HCT116 (cell line): Measurements from ENCODE around the gene RELA. TPM values are rescaled to one million over a fixed set of nuclear protein-coding genes. Genes with fewer than 3 reads are reported as not detected.
"Not testable (repeated sequence)": the region's sequence is repeated elsewhere in the genome, so short reads cannot be mapped to it uniquely, and the experiment has no call there.

Source experiments
- ATAC-seq: fragments of 200-7000 bp; cut with Tn5 transposase; 2 replicates; pipeline ENCODE4 v1.9.1; 2020; ENCODE audit warnings: mild to moderate bottlenecking, moderate library complexity
- BruUV-seq: library from RNA; stranded (reverse); fragments of 400-500 nt; replicated peaks from 2 replicates; lab custom pipeline; 2021; lab: Mats Ljungman, UMichigan
- CTCF ChIA-PET: fragments of 300-600 bp; sonication (Branson Sonifier 250); formaldehyde crosslinking; loops from one replicate; lab custom pipeline; 2021; ENCODE audit warnings: antibody characterized with exemption; lab: Charles Lee
- POLR2A ChIA-PET: fragments of 300-600, 350-600 bp; sonication (Branson Sonifier 250); formaldehyde crosslinking; loops from one replicate; lab custom pipeline; 2021; ENCODE audit warnings: antibody characterized with exemption; lab: Charles Lee
- RAD21 ChIA-PET, 2 experiments: fragments of 300-600 bp; sonication (Branson Sonifier 250); formaldehyde crosslinking; loops; one replicate each; lab custom pipeline; 2023; ENCODE audit warnings: low total read pairs in 2 of 2; ENCODE audit not compliant: uncharacterized antibody in 2 of 2, unreplicated experiment in 2 of 2, low non-redundant PET in 1 of 2; lab: Charles Lee
- DNase-seq: peaks from one replicate; pipeline ENCODE4 v3.0.0-alpha.2; 2010; ENCODE audit warnings: low read depth, low spot score
- H2AFZ ChIP-seq: fragments of 200-600 bp; shearing (Covaris generic), sonication (generic); 2 replicates; pipeline ENCODE4 v1.6.1; 2017; ENCODE audit warnings: low read depth, mixed run types, mixed read lengths, antibody characterized with exemption, low read length; ENCODE audit not compliant: poor library complexity, severe bottlenecking
- H3K27ac ChIP-seq: 2 replicates; pipeline ENCODE4 v1.5.1; 2012; ENCODE audit warnings: low read depth, low read length
- H3K27me3 ChIP-seq: fragments of 200-600 bp; sonication (generic); 2 replicates; pipeline ENCODE4 v1.6.1; 2016; ENCODE audit warnings: mixed run types, low read length, mixed read lengths; ENCODE audit not compliant: insufficient read depth
- H3K36me3 ChIP-seq, 2 experiments: fragments of 200-500 bp in 1 of 2; fragments of 200-600 bp in 1 of 2; sonication (Bioruptor generic) in 1 of 2; sonication (generic) in 1 of 2; 2 replicates each; pipeline versions ENCODE4 v1.5.1 to v1.6.1; 2014 to 2016; ENCODE audit warnings: low read length in 2 of 2, inconsistent platforms in 1 of 2, mixed read lengths in 1 of 2, mixed run types in 1 of 2; ENCODE audit not compliant: insufficient read depth in 2 of 2, control insufficient read depth in 1 of 2
- H3K4me1 ChIP-seq, 2 experiments: fragments of 200-600 bp in 1 of 2; sonication (generic) in 1 of 2; 2 replicates each; pipeline versions ENCODE4 v1.5.1 to v1.6.1; 2012 to 2017; ENCODE audit warnings: low read length in 2 of 2, inconsistent platforms in 1 of 2, mild to moderate bottlenecking in 1 of 2, mixed read lengths in 1 of 2, mixed run types in 1 of 2, moderate library complexity in 1 of 2; ENCODE audit not compliant: insufficient read depth in 2 of 2, control insufficient read depth in 1 of 2
- H3K4me2 ChIP-seq: fragments of 200-600 bp; sonication (generic); 2 replicates; pipeline ENCODE4 v1.6.1; 2017; ENCODE audit warnings: mixed run types, low read length, mixed read lengths
- H3K4me3 ChIP-seq, 2 experiments: fragments of 200-600 bp in 1 of 2; sonication (generic) in 1 of 2; replicated peaks in 1 of 2; 2 replicates each; pipeline ENCODE4 v1.5.1; 2011 to 2016; ENCODE audit warnings: low read length in 2 of 2, control low read depth in 1 of 2, low read depth in 1 of 2, mild to moderate bottlenecking in 1 of 2, mixed read lengths in 1 of 2, mixed run types in 1 of 2
- H3K79me2 ChIP-seq: fragments of 200-600 bp; sonication (generic); 2 replicates; pipeline ENCODE4 v1.6.1; 2017; ENCODE audit warnings: mild to moderate bottlenecking, mixed run types, low read length, moderate library complexity, mixed read lengths; ENCODE audit not compliant: insufficient read depth
- H3K9ac ChIP-seq: fragments of 200-600 bp; sonication (generic); 2 replicates; pipeline ENCODE4 v1.6.1; 2016; ENCODE audit warnings: low read length, mixed read lengths
- H3K9me2 ChIP-seq: fragments of 200-600 bp; sonication (generic), shearing (Covaris generic); 2 replicates; pipeline ENCODE4 v1.6.1; 2017; ENCODE audit warnings: mixed run types, mild to moderate bottlenecking, moderate library complexity; ENCODE audit not compliant: insufficient read depth
- H3K9me3 ChIP-seq, 2 experiments: fragments of 200-500 bp in 1 of 2; fragments of 200-600 bp in 1 of 2; sonication (Bioruptor generic) in 1 of 2; sonication (generic) in 1 of 2; 2 replicates each; pipeline ENCODE4 v1.6.1; 2014 to 2017; ENCODE audit warnings: low read length in 2 of 2, mixed read lengths in 2 of 2, inconsistent platforms in 1 of 2, low read depth in 1 of 2, mild to moderate bottlenecking in 1 of 2, mixed run types in 1 of 2, moderate library complexity in 1 of 2; ENCODE audit not compliant: control insufficient read depth in 1 of 2, insufficient read depth in 1 of 2
- H4K20me1 ChIP-seq: fragments of 200-600 bp; sonication (generic), shearing (Covaris generic); 2 replicates; pipeline ENCODE4 v1.6.1; 2017; ENCODE audit warnings: mixed run types, mild to moderate bottlenecking, moderate library complexity; ENCODE audit not compliant: insufficient read depth
- SP1 ChIP-seq: IDR thresholded peaks from 2 replicates; pipeline ENCODE4 v1.6.1; 2012; ENCODE audit warnings: low read depth
- intact Hi-C: fragments of 100-400 bp; cut with micrococcal nuclease; formaldehyde crosslinking; loops from 2 replicates; pipeline ENCODE4 v1.10.0; 2022
- total RNA-seq: library from RNA; stranded (reverse); gene quantifications from one replicate; pipeline ENCODE4 v1.2.1, GENCODE V29; 2021; ENCODE audit not compliant: unreplicated experiment
- TF ChIP-seq, protein P1 (sequence below): IDR thresholded peaks from 2 replicates; pipeline ENCODE4 v1.6.1; 2012; ENCODE audit warnings: low read depth
- TF ChIP-seq, protein P2 (sequence below), 3 experiments: fragments of 200-600 bp in 1 of 3; sonication (generic) in 1 of 3; IDR thresholded peaks in 2 of 3; conservative IDR thresholded peaks in 1 of 3; 2 replicates each; pipeline ENCODE4 v1.5.1; 2012 to 2017; ENCODE audit warnings: low read depth in 2 of 3, low read length in 2 of 3, antibody characterized with exemption in 1 of 3, borderline replicate concordance in 1 of 3, control low read depth in 1 of 3, mild to moderate bottlenecking in 1 of 3, mixed read lengths in 1 of 3, mixed run types in 1 of 3, moderate library complexity in 1 of 3; ENCODE audit not compliant: insufficient read depth in 1 of 3

Gene RELA
- total RNA-seq, 1 experiment from 2014 or later: 78.5 TPM

DNA sequence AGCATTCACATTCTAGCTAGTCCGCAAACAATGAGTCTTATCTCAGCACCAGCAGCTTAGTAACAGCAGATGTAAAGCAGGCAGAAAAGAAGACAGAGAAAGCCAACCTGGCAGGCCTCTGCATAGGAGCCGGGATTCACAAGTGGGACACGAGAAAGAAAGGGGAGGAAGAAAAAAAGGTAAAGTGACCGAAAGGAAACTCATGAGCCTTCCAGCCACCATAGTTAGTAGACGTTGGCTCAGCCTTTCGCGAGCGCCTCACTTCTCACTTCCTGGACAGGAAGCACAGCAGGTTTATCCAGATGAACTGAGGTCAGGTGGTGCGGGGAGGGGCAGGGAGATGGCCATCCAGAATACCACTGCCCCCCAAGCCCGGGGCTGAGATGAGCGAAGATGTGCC, 29.7 kb upstream of the RELA start:
- Histone ChIP-seq H3K9me3 (no peaks in the 10 kb centered on the region), H3K9ac (no peak overlapping the region)

DNA sequence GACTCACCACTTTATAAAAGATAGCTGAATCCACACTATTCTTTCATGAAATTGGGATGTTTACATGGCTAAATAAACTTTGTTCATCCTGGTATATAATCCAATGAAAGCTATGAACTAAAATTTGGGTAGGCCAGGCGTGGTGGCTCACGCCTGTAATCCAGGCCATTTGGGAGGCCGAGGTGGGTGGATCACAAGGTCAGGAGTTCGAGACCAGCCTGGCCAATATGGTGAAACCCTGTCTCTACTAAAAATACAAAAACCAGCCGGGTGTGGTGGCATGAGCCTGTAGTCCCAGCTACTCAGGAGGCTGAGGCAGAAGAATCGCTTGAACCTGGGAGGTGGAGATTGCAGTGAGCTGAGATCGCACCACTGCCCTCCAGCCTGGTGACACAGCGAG, 29.1 kb upstream of the RELA start:
- H3K36me3 ChIP-seq, POLR2A ChIA-PET, RAD21 ChIA-PET, CTCF ChIA-PET, H3K4me3 ChIP-seq, H3K4me2 ChIP-seq, H4K20me1 ChIP-seq, H3K27me3 ChIP-seq, DNase-seq, ATAC-seq, H3K9me2 ChIP-seq, H2AFZ ChIP-seq, intact Hi-C loops, H3K79me2 ChIP-seq, H3K9me3 ChIP-seq, BruUV-seq, H3K9ac ChIP-seq, H3K27ac ChIP-seq: not testable (repeated sequence)
- H3K4me1 ChIP-seq: peaks cover 11% of the 10 kb centered on the region in 2 experiments; a peak in 3 of 4 replicates

More for the DNA sequence above, 29.7 kb upstream of the RELA start:
- Histone ChIP-seq H3K27ac (no peak overlapping the region), H3K4me1 (peaks cover 11% of the 10 kb centered on the region in 2 experiments; a peak in 3 of 4 replicates), H3K4me2 (no peak overlapping the region), H2AFZ (no peak overlapping the region), H4K20me1 (no peaks in the 10 kb centered on the region), H3K79me2 (no peaks in the 10 kb centered on the region)
- ATAC-seq (no peak), DNase-seq (no peak)
- BruUV-seq: no TSS peak
- intact Hi-C loops: no loop called here
- RAD21 ChIA-PET: no interaction called here
- CTCF ChIA-PET: no interaction called here
- TF ChIP-seq, protein P1, sequence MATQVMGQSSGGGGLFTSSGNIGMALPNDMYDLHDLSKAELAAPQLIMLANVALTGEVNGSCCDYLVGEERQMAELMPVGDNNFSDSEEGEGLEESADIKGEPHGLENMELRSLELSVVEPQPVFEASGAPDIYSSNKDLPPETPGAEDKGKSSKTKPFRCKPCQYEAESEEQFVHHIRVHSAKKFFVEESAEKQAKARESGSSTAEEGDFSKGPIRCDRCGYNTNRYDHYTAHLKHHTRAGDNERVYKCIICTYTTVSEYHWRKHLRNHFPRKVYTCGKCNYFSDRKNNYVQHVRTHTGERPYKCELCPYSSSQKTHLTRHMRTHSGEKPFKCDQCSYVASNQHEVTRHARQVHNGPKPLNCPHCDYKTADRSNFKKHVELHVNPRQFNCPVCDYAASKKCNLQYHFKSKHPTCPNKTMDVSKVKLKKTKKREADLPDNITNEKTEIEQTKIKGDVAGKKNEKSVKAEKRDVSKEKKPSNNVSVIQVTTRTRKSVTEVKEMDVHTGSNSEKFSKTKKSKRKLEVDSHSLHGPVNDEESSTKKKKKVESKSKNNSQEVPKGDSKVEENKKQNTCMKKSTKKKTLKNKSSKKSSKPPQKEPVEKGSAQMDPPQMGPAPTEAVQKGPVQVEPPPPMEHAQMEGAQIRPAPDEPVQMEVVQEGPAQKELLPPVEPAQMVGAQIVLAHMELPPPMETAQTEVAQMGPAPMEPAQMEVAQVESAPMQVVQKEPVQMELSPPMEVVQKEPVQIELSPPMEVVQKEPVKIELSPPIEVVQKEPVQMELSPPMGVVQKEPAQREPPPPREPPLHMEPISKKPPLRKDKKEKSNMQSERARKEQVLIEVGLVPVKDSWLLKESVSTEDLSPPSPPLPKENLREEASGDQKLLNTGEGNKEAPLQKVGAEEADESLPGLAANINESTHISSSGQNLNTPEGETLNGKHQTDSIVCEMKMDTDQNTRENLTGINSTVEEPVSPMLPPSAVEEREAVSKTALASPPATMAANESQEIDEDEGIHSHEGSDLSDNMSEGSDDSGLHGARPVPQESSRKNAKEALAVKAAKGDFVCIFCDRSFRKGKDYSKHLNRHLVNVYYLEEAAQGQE: no peak
- TF ChIP-seq, protein P2, sequence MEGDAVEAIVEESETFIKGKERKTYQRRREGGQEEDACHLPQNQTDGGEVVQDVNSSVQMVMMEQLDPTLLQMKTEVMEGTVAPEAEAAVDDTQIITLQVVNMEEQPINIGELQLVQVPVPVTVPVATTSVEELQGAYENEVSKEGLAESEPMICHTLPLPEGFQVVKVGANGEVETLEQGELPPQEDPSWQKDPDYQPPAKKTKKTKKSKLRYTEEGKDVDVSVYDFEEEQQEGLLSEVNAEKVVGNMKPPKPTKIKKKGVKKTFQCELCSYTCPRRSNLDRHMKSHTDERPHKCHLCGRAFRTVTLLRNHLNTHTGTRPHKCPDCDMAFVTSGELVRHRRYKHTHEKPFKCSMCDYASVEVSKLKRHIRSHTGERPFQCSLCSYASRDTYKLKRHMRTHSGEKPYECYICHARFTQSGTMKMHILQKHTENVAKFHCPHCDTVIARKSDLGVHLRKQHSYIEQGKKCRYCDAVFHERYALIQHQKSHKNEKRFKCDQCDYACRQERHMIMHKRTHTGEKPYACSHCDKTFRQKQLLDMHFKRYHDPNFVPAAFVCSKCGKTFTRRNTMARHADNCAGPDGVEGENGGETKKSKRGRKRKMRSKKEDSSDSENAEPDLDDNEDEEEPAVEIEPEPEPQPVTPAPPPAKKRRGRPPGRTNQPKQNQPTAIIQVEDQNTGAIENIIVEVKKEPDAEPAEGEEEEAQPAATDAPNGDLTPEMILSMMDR (IDR thresholded peaks at IDR 0.05 in 2 of 3, conservative IDR thresholded peaks at IDR 0.05 in 1 of 3; ENCODE audit: borderline replicate concordance in 1 of 3, insufficient read depth in 1 of 3, low read depth in 2 of 3, low read length in 2 of 3): no peak
- TF ChIP-seq SP1: no peak
- TF ChIP-seq, all 23 proteins: peak for 0
- no peak overlapping the region for H3K4me3 ChIP-seq
- no peaks in the 10 kb centered on the region for H3K27me3 ChIP-seq
- POLR2A ChIA-PET: no interaction called here
- no peaks in the 10 kb centered on the region for H3K36me3 ChIP-seq
- H3K9me2 ChIP-seq: no peaks in the 10 kb centered on the region
